Gastrocnemius medialis (tissue), 4 donors: ENCODE measurements around the gene CNTN2.

ENCODE experiments used
- POLR2A ChIP-seq, 2 donors: fragments of 450-650 bp; IDR thresholded peaks; one replicate each; pipeline ENCODE4 v1.6.1; 2017; ENCODE audit warnings: antibody characterized with exemption in 2 of 2, mild to moderate bottlenecking in 2 of 2, moderate library complexity in 2 of 2
- TF ChIP-seq, protein P1 (sequence below), 5 experiments: fragments of 450-650 bp in 3 of 5; fragments of 200-600 bp in 2 of 5; sonication (generic) in 2 of 5; IDR thresholded peaks in 4 of 5; conservative IDR thresholded peaks in 1 of 5; 1 replicate in 4 of 5; 2 replicates in 1 of 5; pipeline ENCODE4 v1.5.1; 2016 to 2019; ENCODE audit warnings: antibody characterized with exemption in 5 of 5, mild to moderate bottlenecking in 3 of 5, moderate library complexity in 3 of 5

GRCh38 chr1:205074513-205074912, 31.5 kb downstream of the CNTN2 start:
- TF ChIP-seq POLR2A (IDR thresholded peaks at IDR 0.05): no peak
- TF ChIP-seq, protein P1, sequence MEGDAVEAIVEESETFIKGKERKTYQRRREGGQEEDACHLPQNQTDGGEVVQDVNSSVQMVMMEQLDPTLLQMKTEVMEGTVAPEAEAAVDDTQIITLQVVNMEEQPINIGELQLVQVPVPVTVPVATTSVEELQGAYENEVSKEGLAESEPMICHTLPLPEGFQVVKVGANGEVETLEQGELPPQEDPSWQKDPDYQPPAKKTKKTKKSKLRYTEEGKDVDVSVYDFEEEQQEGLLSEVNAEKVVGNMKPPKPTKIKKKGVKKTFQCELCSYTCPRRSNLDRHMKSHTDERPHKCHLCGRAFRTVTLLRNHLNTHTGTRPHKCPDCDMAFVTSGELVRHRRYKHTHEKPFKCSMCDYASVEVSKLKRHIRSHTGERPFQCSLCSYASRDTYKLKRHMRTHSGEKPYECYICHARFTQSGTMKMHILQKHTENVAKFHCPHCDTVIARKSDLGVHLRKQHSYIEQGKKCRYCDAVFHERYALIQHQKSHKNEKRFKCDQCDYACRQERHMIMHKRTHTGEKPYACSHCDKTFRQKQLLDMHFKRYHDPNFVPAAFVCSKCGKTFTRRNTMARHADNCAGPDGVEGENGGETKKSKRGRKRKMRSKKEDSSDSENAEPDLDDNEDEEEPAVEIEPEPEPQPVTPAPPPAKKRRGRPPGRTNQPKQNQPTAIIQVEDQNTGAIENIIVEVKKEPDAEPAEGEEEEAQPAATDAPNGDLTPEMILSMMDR (IDR thresholded peaks at IDR 0.05 in 4 of 5, conservative IDR thresholded peaks at IDR 0.05 in 1 of 5): no peak
